Fibroblast of villous mesenchyme (primary cell): ENCODE measurements around the gene IPO4. TPM values are rescaled to one million over a fixed set of nuclear protein-coding genes. Genes with fewer than 3 reads are reported as not detected.

ENCODE experiments used
- DNase-seq: peaks from one replicate; pipeline ENCODE4 v3.0.0-alpha.2; 2010; ENCODE audit warnings: low read depth
- H3K4me3 ChIP-seq: 2 replicates; pipeline ENCODE4 v1.5.1; 2011; ENCODE audit warnings: low read depth, mild to moderate bottlenecking, low read length
- total RNA-seq: library from RNA; depleted of rRNA; stranded (reverse); fragments of >200 nt; gene quantifications from 2 replicates; pipeline ENCODE4 v1.2.3, GENCODE V29; 2012
- TF ChIP-seq, protein P1 (sequence below): IDR thresholded peaks from 2 replicates; pipeline ENCODE4 v1.5.1; 2012; ENCODE audit warnings: low read depth, mild to moderate bottlenecking, low read length; ENCODE audit not compliant: insufficient read depth

The IPO4 gene
- total RNA-seq, 1 donor = 41.9 TPM

DNA sequence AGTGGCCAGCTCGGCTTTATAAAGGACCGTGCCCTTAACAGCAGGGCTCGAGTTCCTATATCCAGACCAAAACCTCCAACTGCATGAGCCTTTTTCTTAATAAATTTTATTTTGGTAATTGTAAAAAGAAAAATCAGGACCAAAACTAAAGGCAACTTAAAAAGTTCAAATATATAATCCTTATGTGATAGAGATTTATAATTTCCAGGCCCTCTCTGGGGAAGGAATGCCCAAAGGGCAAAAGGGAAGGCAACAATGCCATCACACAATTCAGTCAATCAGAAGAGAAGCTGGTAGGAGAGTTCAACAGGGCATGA lies 401 bp upstream of the IPO4 start:
- TF ChIP-seq, protein P1, sequence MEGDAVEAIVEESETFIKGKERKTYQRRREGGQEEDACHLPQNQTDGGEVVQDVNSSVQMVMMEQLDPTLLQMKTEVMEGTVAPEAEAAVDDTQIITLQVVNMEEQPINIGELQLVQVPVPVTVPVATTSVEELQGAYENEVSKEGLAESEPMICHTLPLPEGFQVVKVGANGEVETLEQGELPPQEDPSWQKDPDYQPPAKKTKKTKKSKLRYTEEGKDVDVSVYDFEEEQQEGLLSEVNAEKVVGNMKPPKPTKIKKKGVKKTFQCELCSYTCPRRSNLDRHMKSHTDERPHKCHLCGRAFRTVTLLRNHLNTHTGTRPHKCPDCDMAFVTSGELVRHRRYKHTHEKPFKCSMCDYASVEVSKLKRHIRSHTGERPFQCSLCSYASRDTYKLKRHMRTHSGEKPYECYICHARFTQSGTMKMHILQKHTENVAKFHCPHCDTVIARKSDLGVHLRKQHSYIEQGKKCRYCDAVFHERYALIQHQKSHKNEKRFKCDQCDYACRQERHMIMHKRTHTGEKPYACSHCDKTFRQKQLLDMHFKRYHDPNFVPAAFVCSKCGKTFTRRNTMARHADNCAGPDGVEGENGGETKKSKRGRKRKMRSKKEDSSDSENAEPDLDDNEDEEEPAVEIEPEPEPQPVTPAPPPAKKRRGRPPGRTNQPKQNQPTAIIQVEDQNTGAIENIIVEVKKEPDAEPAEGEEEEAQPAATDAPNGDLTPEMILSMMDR = no peak
- H3K4me3 ChIP-seq = peak overlapping the region; percentile 76
- DNase-seq = no peak

DNA sequence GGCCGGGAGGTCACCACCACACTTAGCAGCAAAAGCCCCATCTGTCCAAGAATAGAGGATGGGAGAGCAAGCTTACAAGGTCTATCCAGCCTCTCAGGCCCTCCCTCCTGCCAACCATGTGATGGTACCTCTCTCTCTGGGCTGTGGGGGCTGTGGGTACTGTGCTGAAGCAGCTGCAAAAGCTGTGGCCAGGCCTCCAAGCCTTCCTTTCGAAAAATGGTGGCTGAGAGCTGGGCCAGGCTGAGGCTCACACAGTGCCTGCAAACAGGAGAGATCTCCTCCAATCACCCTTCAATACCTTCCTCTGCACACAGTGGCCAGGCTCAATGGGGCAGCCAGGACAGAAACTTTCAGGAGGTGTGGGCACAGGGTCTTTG lies 1.1 kb downstream of the IPO4 start:
- peak overlapping the region; percentile 76 for H3K4me3 ChIP-seq
- TF ChIP-seq, protein P1 = no peak
- no peak for DNase-seq

DNA sequence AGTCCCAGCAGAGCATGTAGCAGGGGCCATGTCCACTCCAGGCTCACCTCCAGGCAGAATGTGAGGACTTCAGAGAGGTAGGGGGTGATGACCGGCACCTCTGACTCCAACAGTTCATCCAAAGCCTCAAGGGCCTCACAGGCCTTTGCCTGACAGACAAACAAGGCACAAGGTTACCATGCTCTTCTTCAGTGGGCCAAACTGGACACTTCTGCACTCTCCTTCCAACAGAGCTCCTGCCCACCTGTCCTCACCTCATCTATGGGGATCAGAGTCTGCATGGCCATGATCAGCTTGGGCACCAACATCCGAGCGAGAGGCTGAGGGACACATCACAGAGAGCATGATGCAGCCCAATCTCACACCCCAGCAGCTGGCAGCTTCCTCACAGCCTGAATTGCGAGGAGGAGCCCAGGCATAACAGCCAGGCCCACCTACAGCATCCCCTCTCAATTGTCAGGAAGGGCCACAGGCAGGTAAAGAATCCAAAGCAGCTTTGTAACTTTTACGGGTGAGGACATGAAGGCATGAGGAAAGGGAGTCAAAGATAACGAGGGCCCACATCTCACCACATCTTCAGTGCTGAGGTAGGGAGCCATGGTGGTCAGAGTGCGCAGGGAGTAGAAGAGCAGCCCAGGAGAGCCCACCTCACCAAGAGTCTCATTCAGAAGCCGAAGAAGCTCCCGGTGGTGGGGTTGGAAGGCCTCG lies 1.6 kb downstream of the IPO4 start:
- H3K4me3 ChIP-seq = no peak overlapping the region
- DNase-seq = no peak
- TF ChIP-seq, protein P1 = no peak

DNA sequence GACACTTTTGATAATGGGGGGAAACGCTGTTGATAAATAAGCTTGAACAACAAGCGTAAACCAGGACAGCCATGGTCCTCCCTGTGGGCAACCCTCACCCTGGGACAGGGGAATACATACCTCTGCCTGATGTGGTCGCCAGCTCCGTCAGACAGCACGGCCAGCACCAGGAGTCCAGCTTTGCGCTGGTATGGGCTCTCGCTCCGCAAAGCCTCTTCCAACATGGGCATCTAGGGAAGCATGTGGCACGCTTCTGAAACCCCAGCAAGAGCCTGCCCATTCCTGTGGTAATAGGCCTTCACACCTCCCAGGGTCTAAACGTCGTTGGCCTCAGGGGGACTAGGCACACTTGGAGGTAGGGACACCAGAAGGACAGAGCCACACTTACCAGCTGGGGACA lies 2.9 kb downstream of the IPO4 start:
- TF ChIP-seq, protein P1 = no peak
- no peak overlapping the region for H3K4me3 ChIP-seq
- no peak for DNase-seq

DNA sequence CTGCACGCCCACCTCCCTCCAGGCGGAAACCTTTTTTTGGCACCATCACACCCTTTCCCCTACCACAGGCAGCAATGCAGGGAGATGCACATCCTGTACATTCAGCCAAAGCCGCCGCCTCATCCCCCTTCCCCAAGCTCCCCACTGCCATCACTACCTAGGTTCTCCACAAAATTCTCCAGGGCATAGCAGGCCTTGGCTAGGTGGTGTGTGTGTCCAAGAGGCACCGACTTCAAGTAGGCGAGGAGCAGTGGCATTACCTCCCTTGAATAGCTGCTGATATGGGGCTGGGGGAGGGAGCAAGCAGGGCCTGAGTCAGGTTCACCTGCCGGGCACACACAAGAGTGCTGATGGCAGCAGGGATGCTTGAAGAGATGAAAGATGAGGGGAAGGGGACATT lies 3.6 kb downstream of the IPO4 start:
- TF ChIP-seq, protein P1 = no peak
- no peak for DNase-seq
- H3K4me3 ChIP-seq = no peak overlapping the region

DNA sequence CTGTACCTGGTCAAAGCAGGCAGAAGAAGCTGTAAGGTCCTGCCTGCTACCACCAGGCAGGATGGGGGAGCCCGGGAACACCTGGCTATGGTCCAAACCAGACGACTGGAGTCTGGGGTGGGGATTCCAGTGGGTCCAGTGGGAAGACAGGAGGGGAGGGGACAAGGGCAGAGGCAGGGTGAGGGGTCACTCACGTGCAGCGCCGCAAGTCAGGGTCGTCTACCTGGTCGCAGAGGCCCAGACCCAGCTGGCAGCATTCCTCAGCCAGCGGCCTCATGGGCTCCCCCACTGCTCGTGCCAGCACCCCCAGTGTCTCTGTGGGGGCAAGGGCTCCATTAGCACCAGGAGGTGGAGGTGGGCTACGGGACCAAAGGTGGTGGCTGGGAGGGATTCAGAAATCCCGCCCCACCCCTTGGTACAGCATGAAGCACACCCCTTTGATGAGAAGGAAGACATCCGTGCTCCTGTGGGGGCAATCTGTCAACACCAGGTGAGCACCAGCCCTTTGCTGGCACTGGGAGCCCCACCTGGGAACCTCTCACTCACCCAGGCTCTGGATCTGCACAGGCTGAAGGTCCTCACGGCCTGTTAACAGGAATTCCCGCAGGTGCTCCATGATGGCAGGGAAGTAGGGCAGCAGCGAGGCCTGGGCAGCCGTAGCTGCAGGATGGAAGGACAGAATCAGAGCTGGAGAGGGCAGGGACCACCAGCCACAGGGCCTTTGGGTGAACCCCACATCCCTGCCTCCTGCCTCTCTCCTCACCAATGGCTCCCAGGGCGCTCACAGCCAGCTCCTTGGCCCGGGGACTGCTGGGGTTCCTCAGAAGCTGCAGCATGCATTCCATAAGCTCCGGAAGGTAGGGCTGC lies 4.3 kb downstream of the IPO4 start:
- no peak for DNase-seq
- no peak overlapping the region for H3K4me3 ChIP-seq
- TF ChIP-seq, protein P1 = no peak
